ENCODE measurements around the gene SFXN3. TPM values are rescaled to one million over a fixed set of nuclear protein-coding genes. Genes with fewer than 3 reads are reported as not detected.

SFXN3 gene
- total and polyA plus RNA-seq, 2 of the 8 experiments (the other 6 are each of a cell fraction or from before 2014, with no cell fraction given) = 2.6 to 2.8 TPM

GRCh38 chr10:101056365-101057151 lies 25.5 kb downstream of the SFXN3 start (continued):
- TF ChIP-seq SP1 (IDR thresholded peaks at IDR 0.05; ENCODE audit: low read depth, low read length) (no peak), MAX (IDR thresholded peaks at IDR 0.05) (no peak), POLR2AphosphoS5 (IDR thresholded peaks at IDR 0.05; ENCODE audit: low read depth, low read length) (no peak), E2F6 (IDR thresholded peaks at IDR 0.05) (no peak), ATF2 (IDR thresholded peaks at IDR 0.05; ENCODE audit: low read length) (no peak), PHF8 (conservative IDR thresholded peaks at IDR 0.05; ENCODE audit: low read depth, low read length) (no peak), EGR1 (IDR thresholded peaks at IDR 0.05; ENCODE audit: borderline replicate concordance, low read depth, low read length) (no peak), ATF3 (IDR thresholded peaks at IDR 0.05; ENCODE audit: insufficient read depth, low read depth, low read length) (no peak)

Measured in H1 (cell line).